ENCODE results near the gene SERPINA12. TPM values are rescaled to one million over a fixed set of nuclear protein-coding genes. Genes with fewer than 3 reads are reported as not detected.

The SERPINA12 gene
- total RNA-seq, 1 experiment from 2014 or later = not detected

DNA sequence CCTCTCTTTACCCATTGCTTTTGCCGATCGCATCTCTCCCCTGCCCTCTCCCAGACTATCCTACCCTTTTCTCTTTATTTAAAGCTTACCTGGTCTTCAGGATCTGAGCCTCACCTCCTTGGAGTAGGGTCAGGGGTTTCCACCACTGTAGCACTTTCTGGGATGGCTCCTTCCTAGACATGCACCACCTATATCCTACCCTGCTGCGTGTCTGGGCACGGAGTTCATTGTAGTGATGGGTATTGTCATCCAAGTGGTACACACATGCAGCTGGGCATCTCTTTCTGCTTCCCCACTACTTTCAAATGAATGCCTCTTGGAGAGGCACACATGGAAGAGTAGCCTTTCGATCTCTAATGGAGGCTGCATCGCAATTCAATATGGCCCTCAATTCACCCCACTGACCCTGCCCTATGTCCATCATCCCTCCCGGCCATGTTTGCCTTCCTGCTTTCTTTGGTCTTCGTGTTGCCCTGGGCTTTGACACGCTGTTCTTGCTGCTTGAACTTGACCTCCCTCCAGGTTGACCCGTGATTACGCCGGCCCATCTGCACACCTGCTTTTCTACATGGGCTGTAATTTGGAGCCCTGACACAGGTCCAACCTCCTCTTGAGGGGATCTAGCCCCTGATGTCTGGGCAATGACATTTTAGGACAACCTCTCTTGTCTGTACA lies 67.6 kb downstream of the SERPINA12 start:
- DNase-seq (ENCODE audit: extremely low read depth, low read depth) = no peak

DNA sequence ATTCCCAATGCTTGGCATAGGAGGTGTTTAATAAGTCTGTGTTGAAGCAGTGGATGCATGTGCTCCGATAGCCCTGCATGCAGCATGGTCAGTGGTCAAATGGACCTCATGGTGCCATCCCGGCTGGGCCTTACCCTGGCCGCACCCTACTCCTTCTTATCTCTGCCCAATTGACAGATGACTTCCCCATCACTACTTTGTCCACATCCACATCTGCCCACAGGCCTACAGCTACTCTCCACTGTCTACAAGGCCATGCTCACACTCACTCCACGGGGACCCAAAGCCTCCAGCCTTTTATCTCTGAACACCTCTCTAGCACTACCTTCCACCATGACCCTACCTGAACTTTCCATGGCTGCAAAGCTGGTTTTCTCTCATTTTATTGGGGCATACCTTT lies 68.1 kb downstream of the SERPINA12 start:
- DNase-seq (ENCODE audit: extremely low read depth, low read depth) = no peak

DNA sequence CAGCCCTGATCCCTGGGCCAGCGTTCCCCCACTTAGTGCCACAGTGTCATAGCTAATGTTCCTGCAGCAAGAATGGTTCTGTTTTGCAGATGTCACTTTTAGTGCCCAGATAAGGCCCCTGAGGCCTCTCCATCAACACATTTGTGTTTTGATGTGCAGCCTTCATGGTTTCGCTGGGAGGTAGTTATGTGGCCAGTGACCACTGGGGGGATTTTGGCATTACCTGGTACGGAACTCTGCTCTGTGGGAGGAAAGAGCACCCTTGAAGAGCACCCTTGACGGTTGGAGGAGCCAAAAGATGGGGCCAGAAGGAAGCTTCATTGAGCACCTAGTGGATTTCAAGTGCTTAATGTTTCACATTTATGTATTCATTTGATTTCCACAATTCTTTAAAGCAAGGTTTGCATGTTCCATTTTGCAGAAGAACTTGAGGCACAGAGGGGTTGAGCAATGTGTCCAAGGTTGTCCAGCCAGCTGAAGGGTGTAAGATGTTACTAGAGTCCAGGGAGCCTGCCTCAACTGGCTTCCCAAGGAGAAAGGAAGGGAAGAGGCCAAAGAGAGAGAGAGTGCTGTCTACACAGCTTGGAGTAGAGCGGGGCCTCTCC lies 69.7 kb downstream of the SERPINA12 start:
- no peak for DNase-seq (ENCODE audit: extremely low read depth, low read depth)

Other genes starting within 250 kb of the SERPINA12 start
- not detected in 2 replicates for gene SERPINA10, start 216.2 kb downstream of the SERPINA12 start, total RNA-seq (2014; rRNA removed; shearing (Covaris generic))
- 0.26 TPM in 1 of 2 replicates, not detected in the other for gene SERPINA6, start 186.1 kb downstream of the SERPINA12 start, total RNA-seq (2014; rRNA removed; shearing (Covaris generic))
- not detected in 2 replicates for gene SERPINA2, start 142.8 kb downstream of the SERPINA12 start, total RNA-seq (2014; rRNA removed; shearing (Covaris generic))
- gene SERPINA1, start 120.9 kb downstream of the SERPINA12 start, total RNA-seq (2014; rRNA removed; shearing (Covaris generic)) = 0.07 TPM in 1 of 2 replicates, not detected in the other
- gene SERPINA11, start 56.7 kb downstream of the SERPINA12 start, total RNA-seq (2014; rRNA removed; shearing (Covaris generic)) = not detected in 2 replicates
- gene SERPINA9, start 33.3 kb downstream of the SERPINA12 start, total RNA-seq (2014; rRNA removed; shearing (Covaris generic)) = not detected in 2 replicates
- gene SERPINA4, start 52.0 kb upstream of the SERPINA12 start, total RNA-seq (2014; rRNA removed; shearing (Covaris generic)) = not detected in 2 replicates
- 0.15 TPM in 1 of 2 replicates, not detected in the other for gene SERPINA5, start 72.0 kb upstream of the SERPINA12 start, total RNA-seq (2014; rRNA removed; shearing (Covaris generic))
- gene SERPINA3, start 102.9 kb upstream of the SERPINA12 start, total RNA-seq (2014; rRNA removed; shearing (Covaris generic)) = not detected in 2 replicates

Measured in NCI-H460 (cell line).